Pancreas (tissue), 10 donors: Measurements from ENCODE around the gene PNKP. TPM values are rescaled to one million over a fixed set of nuclear protein-coding genes. Genes with fewer than 3 reads are reported as not detected.

ENCODE experiments used
- ATAC-seq, 4 donors: fragments of 200-7000 bp; cut with Tn5 transposase; one replicate each; pipeline versions ENCODE4 v1.8.0 to v1.9.1; 2020; ENCODE audit warnings: mild to moderate bottlenecking in 4 of 4, moderate library complexity in 4 of 4
- DNase-seq, 6 donors: peaks; one replicate each; pipeline ENCODE4 v3.0.0-alpha.2; 2020
- FAIRE-seq: peaks from 2 replicates; lab custom pipeline; 2012; peaks lifted over from hg19 to GRCh38; lab: Jason Lieb, UNC
- H3K27ac ChIP-seq, 4 donors: fragments of 200-600 bp; sonication (generic); 1 replicate in 3 of 4; 2 replicates in 1 of 4; pipeline versions ENCODE4 v1.5.0 to v1.8.0; 2020
- H3K27me3 ChIP-seq, 4 donors: fragments of 200-600 bp; one replicate each; pipeline ENCODE4 v1.8.0; 2021
- H3K36me3 ChIP-seq, 3 donors: fragments of 200-600 bp; sonication (generic) in 1 of 3; one replicate each; pipeline versions ENCODE4 v1.5.0 to v1.8.0; 2020 to 2021
- H3K4me1 ChIP-seq, 3 donors: fragments of 200-600 bp; one replicate each; pipeline ENCODE4 v1.8.0; 2021
- H3K4me3 ChIP-seq, 4 donors: fragments of 200-600 bp; sonication (generic) in 2 of 4; one replicate each; pipeline versions ENCODE4 v1.5.0 to v1.8.0; 2020 to 2021
- H3K9me3 ChIP-seq, 4 donors: fragments of 200-600 bp; one replicate each; pipeline ENCODE4 v1.8.0; 2021
- CTCF ChIP-seq, 4 donors: fragments of 200-600 bp; sonication (generic) in 3 of 4; IDR thresholded peaks; one replicate each; pipeline versions ENCODE4 v1.5.0 to v1.8.0; 2021; ENCODE audit warnings: antibody characterized with exemption in 4 of 4
- whole genome bisulfite sequencing, 2 donors: extraction: QIAGEN DNeasy Blood & Tissue Kit; methylation state at CpG; one replicate each; pipeline ENCODE4 v1.1.7; 2013; 5-methylcytosine and 5-hydroxymethylcytosine counted together
- intact Hi-C, 3 donors: fragments of 100-400 bp; cut with DNase I; formaldehyde crosslinking; loops; one replicate each; pipeline versions ENCODE4 v1.11.1 to v1.14.2; 2022
- polyA plus RNA-seq, 2 donors: library from polyadenylated mRNA; stranded (reverse); fragments of 200-250 nt; gene quantifications; one replicate each; pipeline ENCODE4 v1.2.3, GENCODE V29; 2013
- total RNA-seq, 6 donors: library from RNA; stranded (reverse); fragmentation: NEBNext Ultra II Directional in 4 of 6; extraction: Animal tissue kit (Norgen Biotek cat#: 25700) in 4 of 6; gene quantifications; one replicate each; pipeline versions ENCODE4 v1.2.1 to v1.2.4, GENCODE V29; 2021 to 2023
- donor health status: healthy with polysubstance abuse.
- donor health status: DM: no; HTN: no; CAD: no; lungs with moderate emphysema.
- donor health status: DM: no; HTN: no; CAD: no.
- donor health status: control.
- donor health status: control.
- donor health status: Bipolar disorder and iron deficiency.
- donor health status: DM: yes; HTN: yes; CAD: no.
- donor health status: DM: no; HTN: no; CAD: no.
- donor health status: DM: no; HTN: no; CAD: no.
- donor health status: DM: yes; HTN: yes; CAD: no.

The PNKP gene
- total and polyA plus RNA-seq, 8 donors, result 28.7 to 154 (median 43.7) TPM

GRCh38 chr19:49849433-49850220, 17.7 kb downstream of the PNKP start:
- intact Hi-C loops, result no loop called here
- Histone ChIP-seq H3K36me3 (no peaks in the 10 kb centered on the region), H3K27me3 (no peaks in the 10 kb centered on the region), H3K9me3 (no peaks in the 10 kb centered on the region), H3K4me3 (peak overlapping the region in 3 of 4 donors; percentile 77 to 93 (median 93)), H3K27ac (peak overlapping the region in 2 of 4 donors; percentile 100), H3K4me1 (peaks cover 0 to 9% (median 0%) of the 10 kb centered on the region in 3 donors)
- TF ChIP-seq CTCF (IDR thresholded peaks at IDR 0.05), result no peak
- ATAC-seq (no peak), DNase-seq (peak in 1 of 6 donors; percentile 21), FAIRE-seq (no peak)
- 86 to 88% methylated on average over 15 of the region's 15 CpGs for WGBS, 2 donors

GRCh38 chr19:49848938-49849337, 18.4 kb downstream of the PNKP start:
- Histone ChIP-seq H3K4me1 (peaks cover 0 to 9% (median 0%) of the 10 kb centered on the region in 3 donors), H3K9me3 (no peaks in the 10 kb centered on the region), H3K36me3 (no peaks in the 10 kb centered on the region), H3K27me3 (no peaks in the 10 kb centered on the region), H3K4me3 (no peak overlapping the region), H3K27ac (no peak overlapping the region)
- 92 to 95% methylated on average over 3 of the region's 3 CpGs for WGBS, 2 donors
- no peak for FAIRE-seq
- no peak for TF ChIP-seq CTCF (IDR thresholded peaks at IDR 0.05)
- no peak for DNase-seq
- intact Hi-C loops, result no loop called here
- ATAC-seq, result no peak

- FAIRE-seq (no peak), DNase-seq (no peak), ATAC-seq (no peak)
- 94% methylated on average over 10 of the region's 10 CpGs for WGBS, 2 donors
- H3K27me3 ChIP-seq, result no peaks in the 10 kb centered on the region
- TF ChIP-seq CTCF (IDR thresholded peaks at IDR 0.05), result no peak
- intact Hi-C loops, result no loop called here
- H3K9me3 ChIP-seq, result no peaks in the 10 kb centered on the region
- H3K4me3 ChIP-seq, result no peak overlapping the region
- peaks cover 0 to 9% (median 0%) of the 10 kb centered on the region in 3 donors for H3K4me1 ChIP-seq
- no peak overlapping the region for H3K27ac ChIP-seq
- H3K36me3 ChIP-seq, result no peaks in the 10 kb centered on the region
Observed at GRCh38 chr19:49847731-49848696, 19.4 kb downstream of the PNKP start.

GRCh38 chr19:49846408-49846807, 21.0 kb downstream of the PNKP start:
- no peak overlapping the region for H3K4me3 ChIP-seq
- FAIRE-seq, result no peak
- DNase-seq, result no peak
- H3K27ac ChIP-seq, result no peak overlapping the region
- TF ChIP-seq CTCF (IDR thresholded peaks at IDR 0.05), result no peak
- no peak for ATAC-seq
- H3K36me3 ChIP-seq, result no peaks in the 10 kb centered on the region
- H3K4me1 ChIP-seq, result peaks cover 0 to 6% (median 0%) of the 10 kb centered on the region in 3 donors
- 67 to 84% methylated on average over 5 of the region's 5 CpGs for whole genome bisulfite sequencing, 2 donors
- H3K9me3 ChIP-seq, result no peaks in the 10 kb centered on the region
- intact Hi-C loops, result no loop called here
- no peaks in the 10 kb centered on the region for H3K27me3 ChIP-seq
